SIG-M5 (cell line): ENCODE measurements around the gene MTNR1A.

Experiments used
- DNase-seq: peaks from one replicate; lab custom pipeline; 2025; lab: John Stamatoyannopoulos, UW

MTNR1A gene

DNA sequence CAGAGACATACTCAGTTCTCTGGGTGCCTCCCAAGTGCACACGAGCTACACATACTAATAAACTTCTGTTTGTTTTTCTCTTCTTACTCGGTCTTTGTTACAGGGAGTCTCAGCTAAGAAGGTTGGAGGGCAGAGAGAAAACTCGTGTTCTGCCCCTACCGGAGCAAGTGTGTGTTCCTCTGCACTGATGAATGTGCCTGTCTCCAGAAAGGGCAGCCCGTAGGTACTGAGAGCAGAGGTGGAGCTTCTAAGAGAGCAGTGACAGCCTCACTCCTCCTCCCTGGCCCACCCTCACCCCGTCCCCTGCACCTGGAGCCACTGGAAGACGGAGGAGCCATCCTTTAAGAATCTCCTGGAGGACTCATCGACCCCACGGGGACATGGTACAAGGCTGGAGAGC lies 67.6 kb downstream of the MTNR1A start:
- DNase-seq, result no peak

DNA sequence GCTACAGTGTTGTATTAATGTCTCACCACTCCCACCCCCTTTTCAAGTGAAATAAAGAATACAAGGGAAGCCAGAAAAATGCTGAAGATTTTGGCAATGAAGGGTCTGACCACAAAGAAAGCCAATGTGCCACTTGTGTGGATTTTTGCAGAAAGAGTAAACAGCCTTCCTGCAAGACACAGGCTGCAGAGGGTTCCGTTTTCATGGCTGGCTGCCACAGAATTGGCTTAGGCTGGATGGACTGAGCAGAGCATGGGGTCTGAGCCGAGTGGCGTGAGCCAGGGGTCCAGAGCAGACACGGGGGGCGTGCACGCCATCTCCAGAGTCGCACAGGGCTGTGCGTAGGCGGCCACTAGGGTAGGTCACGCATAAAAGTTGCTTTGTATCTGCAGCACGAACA lies 69.2 kb downstream of the MTNR1A start:
- no peak for DNase-seq

DNA sequence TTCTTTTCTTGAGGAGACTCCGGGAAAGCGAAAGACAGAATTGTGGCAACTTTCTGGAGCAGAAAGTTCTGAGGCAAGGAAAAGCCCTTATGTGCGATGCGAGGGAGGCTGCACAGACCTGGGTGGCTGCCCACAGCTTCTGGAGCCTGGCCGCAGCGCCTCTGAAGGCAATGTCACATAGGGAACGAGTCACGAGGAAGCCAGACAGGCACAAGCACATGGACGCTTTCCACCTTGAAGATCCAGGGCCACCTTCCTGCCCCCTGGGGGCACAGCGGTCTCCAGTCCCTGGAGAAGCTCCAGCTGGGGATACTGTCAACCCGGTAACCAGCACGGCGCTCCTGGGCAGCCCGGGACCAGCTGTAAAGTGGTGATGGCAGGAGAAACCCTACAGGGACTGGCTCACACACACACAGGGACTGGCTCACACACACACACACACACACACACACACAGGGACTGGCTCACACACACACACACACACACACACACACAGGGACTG lies 69.8 kb downstream of the MTNR1A start:
- no peak for DNase-seq

DNA sequence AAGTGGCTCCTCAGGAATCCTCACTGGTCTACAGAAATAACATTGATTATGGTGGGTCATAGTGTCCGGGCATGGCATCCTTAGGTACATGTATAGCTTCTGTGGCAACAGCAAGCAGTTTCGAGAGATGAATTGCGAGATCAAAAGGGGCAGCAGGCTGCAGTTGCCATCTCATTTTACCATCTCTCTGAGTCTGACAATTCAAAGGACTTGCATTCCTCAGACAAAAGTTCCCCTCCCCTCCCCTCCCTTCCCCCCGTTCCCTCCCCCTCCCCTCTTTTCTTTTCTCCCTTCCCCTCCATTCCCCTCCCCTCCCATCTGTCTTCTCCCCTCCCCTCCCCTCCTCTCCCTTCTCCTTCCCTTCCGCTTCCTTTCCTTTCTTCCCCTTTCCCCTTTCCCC lies 70.2 kb downstream of the MTNR1A start:
- no peak for DNase-seq

DNA sequence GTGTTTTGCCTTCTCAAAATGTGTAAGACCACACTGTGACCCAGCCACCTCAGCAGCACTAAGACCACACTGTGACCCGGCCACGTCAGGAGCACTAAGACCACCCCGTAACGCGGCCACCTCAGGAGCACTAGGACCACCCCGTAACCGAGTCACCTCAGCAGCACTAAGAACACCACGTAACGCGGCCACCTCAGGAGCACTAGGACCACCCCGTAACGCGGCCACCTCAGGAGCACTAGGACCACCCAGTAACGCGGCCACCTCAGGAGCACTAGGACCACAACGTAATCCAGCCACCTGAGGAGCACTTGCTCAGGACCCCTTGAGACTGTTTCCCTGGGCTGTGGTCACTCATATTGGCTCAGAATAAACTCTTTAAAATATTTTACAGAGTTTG lies 71.7 kb downstream of the MTNR1A start:
- DNase-seq, result no peak
